Kidney (tissue), 14 donors: ENCODE results near the gene SLC38A11. TPM values are rescaled to one million over a fixed set of nuclear protein-coding genes. Genes with fewer than 3 reads are reported as not detected.

Experiments
- DNase-seq, 5 donors: peaks; one replicate each; pipeline ENCODE4 v3.0.0-alpha.2; 2013 to 2020
- FAIRE-seq: peaks from 2 replicates; lab custom pipeline; 2012; peaks lifted over from hg19 to GRCh38; lab: Jason Lieb, UNC
- H3K27ac ChIP-seq, 2 donors: one replicate each; pipeline ENCODE4 v1.7.0; 2013; ENCODE audit warnings: low read depth in 2 of 2, low read length in 2 of 2, inconsistent platforms in 1 of 2
- H3K27me3 ChIP-seq: one replicate; pipeline ENCODE4 v1.7.1; 2013; ENCODE audit warnings: low read length, inconsistent platforms; ENCODE audit not compliant: control insufficient read depth, insufficient read depth
- H3K36me3 ChIP-seq, 3 donors: one replicate each; pipeline versions ENCODE4 v1.7.0 to v1.7.1; 2013; ENCODE audit warnings: low read length in 3 of 3, control low read depth in 1 of 3, inconsistent platforms in 1 of 3; ENCODE audit not compliant: insufficient read depth in 3 of 3, control insufficient read depth in 2 of 3
- H3K4me1 ChIP-seq, 3 donors: one replicate each; pipeline versions ENCODE4 v1.7.0 to v1.7.1; 2013; ENCODE audit warnings: low read length in 3 of 3, inconsistent platforms in 1 of 3, low read depth in 1 of 3; ENCODE audit not compliant: control insufficient read depth in 2 of 3, insufficient read depth in 2 of 3
- H3K4me3 ChIP-seq, 3 donors: one replicate each; pipeline versions ENCODE4 v1.7.0 to v1.8.1; 2013; ENCODE audit warnings: low read length in 3 of 3, control low read depth in 1 of 3, inconsistent platforms in 1 of 3
- H3K9ac ChIP-seq, 3 donors: one replicate each; pipeline versions ENCODE4 v1.7.0 to v1.7.1; 2013; ENCODE audit warnings: low read length in 3 of 3, control low read depth in 1 of 3, inconsistent platforms in 1 of 3
- H3K9me3 ChIP-seq, 3 donors: one replicate each; pipeline versions ENCODE4 v1.7.0 to v1.7.1; 2013; ENCODE audit warnings: low read length in 3 of 3, control low read depth in 1 of 3, inconsistent platforms in 1 of 3; ENCODE audit not compliant: control insufficient read depth in 2 of 3, insufficient read depth in 1 of 3
- intact Hi-C: fragments of 100-400 bp; cut with DNase I; formaldehyde crosslinking; loops from one replicate; pipeline ENCODE4 v1.11.1; 2022
- polyA plus RNA-seq: library from polyadenylated mRNA; stranded (reverse); fragments of 350-450 nt; fragmentation: Illumina TruSeq; extraction: RNeasy Lipid Tissue Mini Kit (QIAGEN cat#74804); gene quantifications from one replicate; pipeline ENCODE4 v1.2.3, GENCODE V29; 2014; ENCODE audit warnings: low read depth, low replicate concordance; ENCODE audit not compliant: insufficient read depth
- total RNA-seq: library from RNA; stranded (reverse); fragmentation: NEBNext Ultra II Directional; extraction: Animal tissue kit (Norgen Biotek cat#: 25700); gene quantifications from one replicate; pipeline ENCODE4 v1.2.1, GENCODE V29; 2021
- TF ChIP-seq, protein P1 (sequence below): IDR thresholded peaks from 3 replicates; pipeline ENCODE4 v1.5.1; 2012; ENCODE audit warnings: mild to moderate bottlenecking, moderate library complexity, borderline replicate concordance; ENCODE audit not compliant: insufficient read depth; ENCODE audit errors: extremely low read depth
- donor health status: control.
- donor health status: control.
- donor health status: control.
- donor health status: control.
- donor health status: control.
- donor health status: DM: yes; HTN: yes; CAD: no.
- donor health status: Normal renal cell carcinoma (clear cell type).

The SLC38A11 gene
- total and polyA plus RNA-seq, 2 donors from 2014 or later = 6.5 to 20.0 TPM

DNA sequence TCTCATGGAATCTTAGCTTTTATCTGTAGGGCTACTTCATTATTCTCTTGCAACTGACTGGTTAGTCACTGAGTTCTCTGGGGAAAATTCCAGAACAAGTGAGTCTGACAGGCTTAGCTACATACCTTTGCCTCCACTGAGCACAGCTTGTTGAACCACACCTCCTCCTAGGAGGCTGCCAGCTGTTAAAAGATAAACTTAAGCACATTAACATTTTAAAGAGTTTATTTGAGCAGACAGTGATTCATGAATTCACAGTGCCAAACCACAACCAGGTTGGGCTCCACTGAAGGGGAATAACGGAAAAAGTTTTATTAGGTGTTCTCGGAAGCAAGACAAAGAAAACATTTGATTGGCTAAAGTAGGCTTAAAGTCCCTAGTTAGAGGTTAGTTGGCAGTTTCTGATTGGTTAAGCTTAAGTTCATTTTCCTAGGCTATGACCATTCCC is 12.5 kb upstream of the SLC38A11 start:
- intact Hi-C loops = no loop called here
- TF ChIP-seq, protein P1, sequence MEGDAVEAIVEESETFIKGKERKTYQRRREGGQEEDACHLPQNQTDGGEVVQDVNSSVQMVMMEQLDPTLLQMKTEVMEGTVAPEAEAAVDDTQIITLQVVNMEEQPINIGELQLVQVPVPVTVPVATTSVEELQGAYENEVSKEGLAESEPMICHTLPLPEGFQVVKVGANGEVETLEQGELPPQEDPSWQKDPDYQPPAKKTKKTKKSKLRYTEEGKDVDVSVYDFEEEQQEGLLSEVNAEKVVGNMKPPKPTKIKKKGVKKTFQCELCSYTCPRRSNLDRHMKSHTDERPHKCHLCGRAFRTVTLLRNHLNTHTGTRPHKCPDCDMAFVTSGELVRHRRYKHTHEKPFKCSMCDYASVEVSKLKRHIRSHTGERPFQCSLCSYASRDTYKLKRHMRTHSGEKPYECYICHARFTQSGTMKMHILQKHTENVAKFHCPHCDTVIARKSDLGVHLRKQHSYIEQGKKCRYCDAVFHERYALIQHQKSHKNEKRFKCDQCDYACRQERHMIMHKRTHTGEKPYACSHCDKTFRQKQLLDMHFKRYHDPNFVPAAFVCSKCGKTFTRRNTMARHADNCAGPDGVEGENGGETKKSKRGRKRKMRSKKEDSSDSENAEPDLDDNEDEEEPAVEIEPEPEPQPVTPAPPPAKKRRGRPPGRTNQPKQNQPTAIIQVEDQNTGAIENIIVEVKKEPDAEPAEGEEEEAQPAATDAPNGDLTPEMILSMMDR = no peak
- Histone ChIP-seq H3K9me3 (no peaks in the 10 kb centered on the region), H3K4me1 (no peaks in the 10 kb centered on the region), H3K27me3 (no peaks in the 10 kb centered on the region), H3K9ac (no peak overlapping the region), H3K4me3 (no peak overlapping the region), H3K36me3 (no peaks in the 10 kb centered on the region), H3K27ac (no peak overlapping the region)
- FAIRE-seq (no peak), DNase-seq (no peak)

DNA sequence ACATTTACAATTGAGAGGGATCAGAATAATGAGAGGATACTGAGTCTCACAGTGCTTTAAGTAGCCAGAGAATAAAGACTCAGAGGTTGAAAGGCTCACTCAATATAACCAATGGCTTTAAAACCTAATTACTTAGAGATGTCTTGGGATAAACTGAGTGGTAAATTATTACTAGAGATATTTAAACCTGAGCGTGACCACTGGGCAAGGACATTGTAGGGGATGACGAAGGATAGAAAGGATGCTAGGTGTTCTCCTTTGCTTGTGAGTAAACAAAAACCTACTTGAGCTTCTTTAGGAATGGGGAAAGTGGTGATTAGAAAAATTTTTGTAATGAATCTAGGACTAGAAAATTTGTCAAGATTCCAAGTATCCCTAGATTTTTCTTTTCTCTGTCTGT is 12.0 kb upstream of the SLC38A11 start:
- no peak overlapping the region for H3K4me3 ChIP-seq
- H3K36me3 ChIP-seq = no peaks in the 10 kb centered on the region
- no peak overlapping the region for H3K27ac ChIP-seq
- intact Hi-C loops = no loop called here
- no peaks in the 10 kb centered on the region for H3K4me1 ChIP-seq
- no peak for FAIRE-seq
- H3K27me3 ChIP-seq = no peaks in the 10 kb centered on the region
- H3K9ac ChIP-seq = no peak overlapping the region
- DNase-seq = no peak
- TF ChIP-seq, protein P1 = no peak
- H3K9me3 ChIP-seq = no peaks in the 10 kb centered on the region

DNA sequence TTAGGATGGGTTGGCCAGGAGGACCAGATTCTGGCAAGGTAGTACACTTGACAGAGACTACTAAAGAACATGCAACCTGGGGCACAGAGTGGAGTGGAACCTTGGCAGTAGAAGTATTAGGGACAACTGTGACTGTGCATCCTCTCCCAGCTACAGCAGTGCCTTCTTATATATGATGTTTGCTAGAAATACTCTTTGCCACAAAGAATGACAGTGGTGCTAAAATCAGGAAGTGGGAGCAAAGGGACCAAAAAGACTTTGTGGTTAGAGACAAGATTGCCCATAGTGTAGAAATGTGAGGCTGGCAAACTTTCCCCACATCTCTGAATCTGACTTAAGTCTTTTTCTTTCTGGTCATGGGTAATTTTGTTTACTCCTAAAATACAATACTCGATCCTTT is 9.4 kb upstream of the SLC38A11 start:
- intact Hi-C loops = no loop called here
- DNase-seq (no peak), FAIRE-seq (no peak)
- Histone ChIP-seq H3K27ac (no peak overlapping the region), H3K36me3 (no peaks in the 10 kb centered on the region), H3K9ac (no peak overlapping the region), H3K9me3 (no peaks in the 10 kb centered on the region), H3K4me1 (no peaks in the 10 kb centered on the region), H3K27me3 (no peaks in the 10 kb centered on the region), H3K4me3 (no peak overlapping the region)
- TF ChIP-seq, protein P1 = no peak

DNA sequence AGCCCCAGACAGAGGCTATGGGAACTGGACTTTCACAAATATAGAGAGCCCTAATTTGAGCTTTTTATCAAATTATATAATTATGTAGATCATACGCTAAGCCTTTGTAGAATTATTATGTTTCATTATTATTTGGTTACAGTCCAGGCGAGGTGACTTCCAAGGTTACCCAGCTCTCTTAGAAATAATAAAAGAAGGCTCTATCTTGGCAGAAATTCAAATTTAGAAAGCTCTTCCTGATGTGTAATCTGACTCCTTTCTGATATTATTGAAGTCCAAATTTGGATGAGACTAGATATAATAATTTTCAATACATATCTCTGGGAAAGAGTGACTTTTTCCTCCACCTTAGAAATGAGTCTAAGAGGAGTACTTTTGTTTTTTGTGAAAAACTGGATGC is 4.8 kb upstream of the SLC38A11 start:
- Histone ChIP-seq H3K27ac (no peak overlapping the region), H3K9ac (no peak overlapping the region), H3K4me3 (no peak overlapping the region), H3K27me3 (no peaks in the 10 kb centered on the region), H3K36me3 (peaks cover 0 to 3% (median 0%) of the 10 kb centered on the region in 3 donors), H3K9me3 (no peaks in the 10 kb centered on the region), H3K4me1 (no peaks in the 10 kb centered on the region)
- intact Hi-C loops = no loop called here
- TF ChIP-seq, protein P1 = no peak
- DNase-seq (no peak), FAIRE-seq (no peak)
